ENCODE results near the gene GRB7.
"Not testable (repeated sequence)": the region's sequence is repeated elsewhere in the genome, so short reads cannot be mapped to it uniquely, and the experiment has no call there.

Gene GRB7

GRCh38 chr17:39737760-39738567 lies at the start of gene GRB7:
GRB7 (plus strand) TSS chr17:39737938; CDS start chr17:39742302, 4,364 bp downstream.
- DNase-seq (ENCODE audit: extremely low read depth, low read depth) = no peak
- TF ChIP-seq CTCF (IDR thresholded peaks at IDR 0.05; ENCODE audit: low read depth, low read length) = no peak

- DNase-seq (ENCODE audit: extremely low read depth, low read depth) = no peak
- TF ChIP-seq CTCF (IDR thresholded peaks at IDR 0.05; ENCODE audit: low read depth, low read length) = no peak
Measured at GRCh38 chr17:39688475-39688835, 49.3 kb upstream of the GRB7 start.

- TF ChIP-seq CTCF (IDR thresholded peaks at IDR 0.05; ENCODE audit: low read depth, low read length) = no peak
- no peak for DNase-seq (ENCODE audit: extremely low read depth, low read depth)
Measured at GRCh38 chr17:39688945-39689344, 48.8 kb upstream of the GRB7 start.

GRCh38 chr17:39694593-39694992 lies 43.1 kb upstream of the GRB7 start:
- no peak for TF ChIP-seq CTCF (IDR thresholded peaks at IDR 0.05; ENCODE audit: low read depth, low read length)
- DNase-seq (ENCODE audit: extremely low read depth, low read depth) = no peak

GRCh38 chr17:39695089-39695474 lies 42.7 kb upstream of the GRB7 start:
- DNase-seq (ENCODE audit: extremely low read depth, low read depth) = no peak
- no peak for TF ChIP-seq CTCF (IDR thresholded peaks at IDR 0.05; ENCODE audit: low read depth, low read length)

- no peak for TF ChIP-seq CTCF (IDR thresholded peaks at IDR 0.05; ENCODE audit: low read depth, low read length)
- DNase-seq (ENCODE audit: extremely low read depth, low read depth) = no peak
Measured at GRCh38 chr17:39696731-39697130, 41.0 kb upstream of the GRB7 start.

GRCh38 chr17:39697961-39698360 lies 39.8 kb upstream of the GRB7 start:
- no peak for DNase-seq (ENCODE audit: extremely low read depth, low read depth)
- no peak for TF ChIP-seq CTCF (IDR thresholded peaks at IDR 0.05; ENCODE audit: low read depth, low read length)

- not testable (repeated sequence) for DNase-seq (ENCODE audit: extremely low read depth, low read depth)
Measured at GRCh38 chr17:39699157-39699817, 38.5 kb upstream of the GRB7 start.

All from AG09319 (cell line).